Spleen (tissue), 7 donors: ENCODE results near the gene SLC13A3.

Experiments
- POLR2AphosphoS5 ChIP-seq, 3 donors: sonication (generic); formaldehyde crosslinking; IDR thresholded peaks; one replicate each; pipeline ENCODE4 v1.5.1; 2017; ENCODE audit warnings: antibody characterized with exemption in 3 of 3
- TF ChIP-seq, protein P1 (sequence below), 11 experiments: fragments of 200-600 bp in 7 of 11; fragments of 450-650 bp in 4 of 11; sonication (generic) in 4 of 11; IDR thresholded peaks in 8 of 11; conservative IDR thresholded peaks in 3 of 11; 1 replicate in 7 of 11; 2 replicates in 4 of 11; pipeline versions ENCODE4 v1.4.0 to v1.8.0; 2016 to 2021; ENCODE audit warnings: antibody characterized with exemption in 11 of 11, inconsistent platforms in 4 of 11, mild to moderate bottlenecking in 1 of 11
- donor health status: DM: no; HTN: no; CAD: no; lungs with moderate emphysema.
- donor health status: DM: no; HTN: no; CAD: no.
- donor health status: DM: no; HTN: no; CAD: no.

GRCh38 chr20:46683939-46684750 lies 32.9 kb upstream of the SLC13A3 start:
- TF ChIP-seq, protein P1, sequence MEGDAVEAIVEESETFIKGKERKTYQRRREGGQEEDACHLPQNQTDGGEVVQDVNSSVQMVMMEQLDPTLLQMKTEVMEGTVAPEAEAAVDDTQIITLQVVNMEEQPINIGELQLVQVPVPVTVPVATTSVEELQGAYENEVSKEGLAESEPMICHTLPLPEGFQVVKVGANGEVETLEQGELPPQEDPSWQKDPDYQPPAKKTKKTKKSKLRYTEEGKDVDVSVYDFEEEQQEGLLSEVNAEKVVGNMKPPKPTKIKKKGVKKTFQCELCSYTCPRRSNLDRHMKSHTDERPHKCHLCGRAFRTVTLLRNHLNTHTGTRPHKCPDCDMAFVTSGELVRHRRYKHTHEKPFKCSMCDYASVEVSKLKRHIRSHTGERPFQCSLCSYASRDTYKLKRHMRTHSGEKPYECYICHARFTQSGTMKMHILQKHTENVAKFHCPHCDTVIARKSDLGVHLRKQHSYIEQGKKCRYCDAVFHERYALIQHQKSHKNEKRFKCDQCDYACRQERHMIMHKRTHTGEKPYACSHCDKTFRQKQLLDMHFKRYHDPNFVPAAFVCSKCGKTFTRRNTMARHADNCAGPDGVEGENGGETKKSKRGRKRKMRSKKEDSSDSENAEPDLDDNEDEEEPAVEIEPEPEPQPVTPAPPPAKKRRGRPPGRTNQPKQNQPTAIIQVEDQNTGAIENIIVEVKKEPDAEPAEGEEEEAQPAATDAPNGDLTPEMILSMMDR (IDR thresholded peaks at IDR 0.05 in 8 of 11, conservative IDR thresholded peaks at IDR 0.05 in 3 of 11) = no peak
- no peak for TF ChIP-seq POLR2AphosphoS5 (IDR thresholded peaks at IDR 0.05)
